ENCODE results near the gene HES5.

The HES5 gene

DNA sequence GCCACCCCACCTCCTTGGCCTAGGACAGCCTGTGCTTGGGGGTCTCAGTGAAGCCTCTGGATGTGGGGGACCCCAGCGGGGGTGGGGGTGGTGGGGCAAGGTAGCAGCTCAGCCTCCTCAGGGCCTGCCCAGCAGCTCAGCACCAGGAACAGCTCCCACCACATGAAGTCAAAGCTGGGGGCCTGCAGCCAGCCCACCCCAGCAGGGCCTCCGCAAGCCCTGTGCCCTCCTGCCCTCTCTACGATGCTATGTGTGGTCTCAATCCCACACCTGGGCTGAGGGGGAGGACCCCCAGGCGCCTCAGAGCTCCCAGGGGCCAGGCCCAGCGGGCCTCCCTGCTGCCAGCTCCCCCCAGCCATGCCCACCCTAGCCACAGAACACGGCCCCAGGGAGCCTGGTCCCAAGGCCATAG is 22.3 kb downstream of the HES5 start:
- Mint-ChIP-seq H3K4me1 (ENCODE audit: low read depth in 2 of 2) (peaks cover 0 to 2% of the 10 kb centered on the region in 2 donors), H3K36me3 (ENCODE audit: insufficient read depth) (peaks cover 37% of the 10 kb centered on the region), H3K27me3 (no peaks in the 10 kb centered on the region), H3K9me3 (no peaks in the 10 kb centered on the region), H3K27ac (no peak overlapping the region), H3K4me3 (no peak overlapping the region)
- no peak for DNase-seq
- no peak for ATAC-seq (replicated peaks)

DNA sequence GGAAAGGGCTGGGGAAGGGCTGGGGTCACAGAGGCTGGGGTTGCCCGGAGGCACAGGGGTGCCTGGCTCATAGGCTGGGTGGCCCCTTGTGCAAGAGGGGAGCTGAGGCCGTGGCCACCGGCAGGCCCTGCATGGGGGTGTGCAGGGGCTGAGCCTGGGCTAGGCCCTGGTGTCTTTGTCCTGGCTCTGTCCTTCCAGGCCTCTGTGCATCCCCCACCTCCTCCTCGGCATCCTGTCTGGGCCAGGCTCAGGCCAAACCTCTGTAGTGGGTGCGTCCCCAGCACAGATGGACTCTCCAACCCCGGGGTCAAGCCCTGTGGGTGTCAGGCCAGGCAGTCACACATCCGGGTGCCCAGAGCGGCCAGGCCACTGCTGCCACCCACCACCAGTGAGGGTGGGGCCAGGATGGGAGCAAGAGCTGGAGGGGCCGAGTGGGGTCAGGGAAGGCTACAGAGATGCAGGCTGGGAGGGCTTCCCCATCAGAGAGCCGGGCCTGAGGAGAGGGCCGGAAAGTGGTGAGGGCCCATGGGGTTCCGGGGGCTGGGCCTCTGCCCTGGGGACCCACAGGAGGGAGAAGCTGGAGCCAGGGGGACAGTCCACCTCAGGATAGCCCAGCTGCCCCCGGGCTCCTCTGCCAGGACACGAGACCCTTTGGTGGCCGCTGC is 23.0 kb downstream of the HES5 start:
- no peak overlapping the region for H3K27ac Mint-ChIP-seq
- H3K4me1 Mint-ChIP-seq (ENCODE audit: low read depth in 2 of 2) = peaks cover 0 to 2% of the 10 kb centered on the region in 2 donors
- no peaks in the 10 kb centered on the region for H3K27me3 Mint-ChIP-seq
- H3K4me3 Mint-ChIP-seq = no peak overlapping the region
- ATAC-seq (replicated peaks) = no peak
- peaks cover 34% of the 10 kb centered on the region for H3K36me3 Mint-ChIP-seq (ENCODE audit: insufficient read depth)
- no peaks in the 10 kb centered on the region for H3K9me3 Mint-ChIP-seq
- DNase-seq = no peak

DNA sequence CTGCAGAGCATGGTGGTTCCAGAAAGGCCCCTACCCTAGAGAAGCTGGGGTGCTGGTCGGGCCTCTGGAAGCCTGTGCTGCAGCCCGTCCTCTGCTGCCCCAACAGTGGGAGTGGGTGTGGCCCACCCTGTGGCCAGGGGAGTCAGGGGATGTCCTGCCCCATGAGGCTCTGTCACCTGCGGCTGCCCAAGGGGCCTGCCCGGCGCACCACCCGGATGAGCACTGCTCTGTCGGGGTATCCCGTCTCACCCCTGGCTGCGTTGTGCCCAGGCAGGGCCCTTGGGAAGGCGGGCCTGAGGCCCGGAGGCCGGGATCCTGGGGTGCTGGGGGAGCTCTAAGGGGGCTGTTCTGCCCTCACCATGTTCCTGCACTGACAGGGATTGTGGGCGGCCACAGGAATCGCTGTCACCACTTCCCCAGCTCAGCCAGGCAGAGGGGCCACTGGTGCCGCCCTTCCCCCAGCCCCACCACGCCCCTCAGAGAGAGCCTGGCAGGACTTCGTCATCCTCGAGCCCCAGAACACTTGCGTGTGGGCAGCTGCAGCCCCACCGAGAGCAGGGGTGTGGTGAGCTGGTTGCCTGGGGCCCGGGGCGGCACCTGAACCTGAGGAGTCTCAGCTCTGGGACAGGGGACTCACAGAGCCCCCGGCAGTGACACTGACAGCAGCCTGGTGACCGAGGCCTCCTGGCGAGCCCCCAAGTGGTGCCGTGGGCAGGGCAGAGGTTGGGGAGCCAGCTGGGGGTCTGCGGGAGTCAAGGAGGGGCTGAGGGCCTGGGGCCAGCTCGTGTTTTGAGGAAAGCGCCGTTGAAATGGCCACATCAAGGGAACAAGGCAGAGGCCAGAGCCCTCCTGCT is 23.8 kb downstream of the HES5 start:
- ATAC-seq (replicated peaks) (no peak), DNase-seq (no peak)
- peaks cover 26% of the 10 kb centered on the region for H3K36me3 Mint-ChIP-seq (ENCODE audit: insufficient read depth)
- H3K27me3 Mint-ChIP-seq = no peaks in the 10 kb centered on the region
- H3K27ac Mint-ChIP-seq = peak overlapping the region in 1 of 2 donors; percentile 55
- H3K4me1 Mint-ChIP-seq (ENCODE audit: low read depth in 2 of 2) = no peaks in the 10 kb centered on the region
- no peaks in the 10 kb centered on the region for H3K9me3 Mint-ChIP-seq
- H3K4me3 Mint-ChIP-seq = no peak overlapping the region

DNA sequence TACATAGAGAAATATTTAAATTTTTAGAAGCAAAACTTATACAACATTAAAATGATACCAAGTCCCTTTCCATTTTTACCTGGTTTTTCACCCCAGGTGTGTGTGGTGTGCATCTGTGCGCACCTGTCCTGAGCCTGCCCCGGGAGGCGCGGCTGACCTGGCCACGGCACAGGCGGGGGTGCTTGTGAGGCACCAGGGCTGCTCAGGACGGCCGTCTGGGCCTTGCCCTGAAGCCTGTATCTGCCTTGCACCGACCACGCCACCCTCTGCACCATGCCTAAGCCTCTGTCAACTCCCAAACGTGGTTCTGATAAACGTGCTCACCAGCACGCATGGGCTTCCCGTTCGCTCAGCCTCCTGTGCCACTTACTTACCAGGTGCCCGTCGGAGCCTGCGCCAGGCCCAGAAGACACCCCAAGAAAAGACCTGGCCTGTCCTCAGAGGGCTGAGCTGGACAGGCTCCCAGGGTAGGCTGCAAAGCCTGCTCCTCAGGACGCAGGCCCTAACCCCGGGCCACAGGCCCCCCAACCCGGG is 24.5 kb downstream of the HES5 start:
- DNase-seq = no peak
- H3K4me1 Mint-ChIP-seq (ENCODE audit: low read depth in 2 of 2) = peaks cover under 1% of the 10 kb centered on the region in 2 donors
- H3K27ac Mint-ChIP-seq = peak overlapping the region in 1 of 2 donors; percentile 55
- H3K36me3 Mint-ChIP-seq (ENCODE audit: insufficient read depth) = peaks cover 19% of the 10 kb centered on the region
- no peak overlapping the region for H3K4me3 Mint-ChIP-seq
- no peak for ATAC-seq (replicated peaks)
- no peaks in the 10 kb centered on the region for H3K9me3 Mint-ChIP-seq
- H3K27me3 Mint-ChIP-seq = no peaks in the 10 kb centered on the region

- H3K4me1 Mint-ChIP-seq (ENCODE audit: low read depth in 2 of 2) = peaks cover 6% of the 10 kb centered on the region in 2 donors
- no peaks in the 10 kb centered on the region for H3K9me3 Mint-ChIP-seq
- no peak for ATAC-seq (replicated peaks)
- no peak overlapping the region for H3K4me3 Mint-ChIP-seq
- H3K36me3 Mint-ChIP-seq (ENCODE audit: insufficient read depth) = peaks cover 18% of the 10 kb centered on the region
- H3K27me3 Mint-ChIP-seq = no peaks in the 10 kb centered on the region
- peak overlapping the region in 1 of 2 donors; percentile 55 for H3K27ac Mint-ChIP-seq
- no peak for DNase-seq
Measured at GRCh38 chr1:2504949-2505272, 25.2 kb downstream of the HES5 start.

GRCh38 chr1:2504225-2504948 is 25.7 kb downstream of the HES5 start:
- Mint-ChIP-seq H3K36me3 (ENCODE audit: insufficient read depth) (peaks cover 13% of the 10 kb centered on the region), H3K27ac (peak overlapping the region in 1 of 2 donors; percentile 20), H3K27me3 (no peaks in the 10 kb centered on the region), H3K9me3 (no peaks in the 10 kb centered on the region), H3K4me3 (no peak overlapping the region), H3K4me1 (ENCODE audit: low read depth in 2 of 2) (peaks cover 9 to 10% of the 10 kb centered on the region in 2 donors)
- ATAC-seq (replicated peaks) (no peak), DNase-seq (no peak)

DNA sequence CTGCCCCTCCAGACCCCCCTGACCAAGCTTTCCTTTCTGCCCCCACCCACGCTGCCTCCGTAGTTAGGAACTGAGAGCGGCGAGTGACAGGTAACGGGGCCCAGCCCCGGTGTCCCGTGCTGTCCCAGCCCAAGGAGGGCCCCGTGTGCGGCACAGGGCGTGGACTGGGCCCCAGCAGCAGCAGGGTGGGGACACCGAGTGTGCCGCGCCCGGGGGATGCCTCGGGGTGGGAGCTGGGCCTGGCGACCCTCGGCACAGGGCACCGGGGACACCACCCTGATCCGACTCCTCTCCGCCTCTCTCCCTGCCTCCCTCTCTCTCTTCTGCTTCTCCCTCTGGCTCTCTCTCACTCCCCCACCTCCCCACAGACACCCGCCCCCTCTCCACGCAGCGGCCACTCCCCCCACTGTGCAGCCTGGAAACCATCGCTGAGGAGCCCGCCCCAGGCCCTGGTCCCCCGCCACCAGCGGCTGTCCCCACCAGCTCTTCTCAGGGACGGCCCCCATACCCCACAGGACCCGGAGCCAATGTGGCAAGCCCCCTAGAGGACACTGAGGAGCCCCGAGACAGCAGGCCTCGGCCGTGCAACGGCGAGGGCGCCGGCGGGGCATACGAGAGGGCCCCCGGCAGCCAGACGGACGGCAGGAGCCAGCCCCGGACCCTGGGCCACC is 26.4 kb downstream of the HES5 start:
- ATAC-seq (replicated peaks) (no peak), DNase-seq (no peak)
- Mint-ChIP-seq H3K27ac (peak overlapping the region in 1 of 2 donors; percentile 20), H3K4me3 (no peak overlapping the region), H3K27me3 (no peaks in the 10 kb centered on the region), H3K9me3 (no peaks in the 10 kb centered on the region), H3K36me3 (ENCODE audit: insufficient read depth) (peaks cover 8% of the 10 kb centered on the region), H3K4me1 (ENCODE audit: low read depth in 2 of 2) (peaks cover 9 to 15% of the 10 kb centered on the region in 2 donors)

DNA sequence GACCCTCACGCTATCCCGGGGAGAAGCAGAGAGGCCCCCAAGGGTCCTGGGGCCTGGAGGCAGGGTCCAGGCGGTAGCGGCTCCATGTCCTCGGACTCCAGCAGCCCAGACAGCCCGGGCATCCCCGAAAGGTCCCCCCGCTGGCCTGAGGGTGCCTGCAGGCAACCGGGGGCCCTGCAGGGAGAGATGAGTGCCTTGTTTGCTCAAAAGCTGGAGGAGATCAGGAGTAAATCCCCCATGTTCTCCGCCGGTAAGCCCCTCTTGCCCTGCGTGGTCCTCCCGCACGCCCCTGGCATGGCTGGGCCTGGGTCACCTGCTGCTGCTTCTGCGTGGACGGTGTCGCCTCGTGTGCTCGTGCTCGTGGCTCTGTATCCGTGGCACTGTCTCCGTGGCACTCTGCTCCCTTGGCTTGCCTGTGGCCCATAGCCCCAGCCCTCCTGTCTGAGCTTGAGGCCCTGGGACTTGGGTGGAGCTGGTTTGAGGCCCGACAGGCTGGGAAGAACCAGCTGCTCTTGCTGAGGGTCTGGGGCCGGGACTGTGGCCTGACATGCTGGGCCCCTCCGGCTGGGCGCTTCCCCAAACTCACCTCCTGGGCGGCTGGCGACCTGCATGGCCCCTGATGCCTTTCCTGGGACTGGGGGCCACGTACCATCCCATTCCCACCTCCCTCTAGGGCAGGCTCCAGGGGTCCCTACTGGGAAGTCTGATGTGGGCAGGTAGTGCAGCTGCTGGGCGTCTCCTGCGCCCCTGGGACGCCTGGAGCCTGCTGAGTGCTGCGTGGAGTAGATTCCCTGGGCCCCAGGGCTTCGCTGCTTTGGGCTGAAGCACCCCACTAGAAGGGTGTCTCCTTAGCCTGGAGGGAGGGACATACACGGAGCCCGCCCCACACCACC is 27.2 kb downstream of the HES5 start:
- Mint-ChIP-seq H3K36me3 (ENCODE audit: insufficient read depth) (no peaks in the 10 kb centered on the region), H3K27ac (peak overlapping the region in 1 of 2 donors; percentile 22), H3K27me3 (no peaks in the 10 kb centered on the region), H3K9me3 (no peaks in the 10 kb centered on the region), H3K4me1 (ENCODE audit: low read depth in 2 of 2) (peaks cover 9 to 17% of the 10 kb centered on the region in 2 donors), H3K4me3 (no peak overlapping the region)
- DNase-seq (no peak), ATAC-seq (replicated peaks) (no peak)

- Mint-ChIP-seq H3K36me3 (ENCODE audit: insufficient read depth) (no peaks in the 10 kb centered on the region), H3K27ac (no peak overlapping the region), H3K9me3 (no peaks in the 10 kb centered on the region), H3K27me3 (no peaks in the 10 kb centered on the region), H3K4me1 (ENCODE audit: low read depth in 2 of 2) (peaks cover 9 to 18% of the 10 kb centered on the region in 2 donors), H3K4me3 (no peak overlapping the region)
- no peak for DNase-seq
- no peak for ATAC-seq (replicated peaks)
Measured at GRCh38 chr1:2502210-2502609, 27.9 kb downstream of the HES5 start.

DNA sequence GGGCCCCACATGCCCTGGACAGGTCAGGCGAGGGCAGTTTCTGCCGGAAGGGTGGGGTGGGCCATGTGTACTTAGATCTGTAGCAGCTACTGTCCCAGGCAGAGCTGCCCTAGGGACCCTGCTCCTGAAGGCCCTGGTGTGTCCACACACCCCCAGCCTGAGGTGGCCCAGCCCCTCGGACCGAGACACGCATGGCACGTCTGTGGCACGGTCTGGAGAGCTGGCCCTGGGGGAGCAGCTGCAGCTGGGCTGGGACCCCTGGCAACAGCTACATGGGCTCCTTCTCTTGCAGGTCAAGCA is 28.3 kb downstream of the HES5 start:
- Mint-ChIP-seq H3K4me3 (no peak overlapping the region), H3K4me1 (ENCODE audit: low read depth in 2 of 2) (peaks cover 12 to 20% of the 10 kb centered on the region in 2 donors), H3K27ac (no peak overlapping the region), H3K9me3 (no peaks in the 10 kb centered on the region), H3K27me3 (no peaks in the 10 kb centered on the region), H3K36me3 (ENCODE audit: insufficient read depth) (no peaks in the 10 kb centered on the region)
- DNase-seq (no peak), ATAC-seq (replicated peaks) (no peak)

- Mint-ChIP-seq H3K4me3 (peak overlapping the region in 1 of 2 donors; percentile 37), H3K36me3 (ENCODE audit: insufficient read depth) (no peaks in the 10 kb centered on the region), H3K27ac (peak overlapping the region in 1 of 2 donors; percentile 84), H3K27me3 (no peaks in the 10 kb centered on the region), H3K9me3 (no peaks in the 10 kb centered on the region), H3K4me1 (ENCODE audit: low read depth in 2 of 2) (peaks cover 17 to 26% of the 10 kb centered on the region in 2 donors)
- ATAC-seq (replicated peaks) (no peak), DNase-seq (no peak)
Measured at GRCh38 chr1:2501041-2501819, 28.8 kb downstream of the HES5 start.

Measured in effector memory CD8-positive, alpha-beta T cell (primary cell).